IMR-90 (cell line): ENCODE measurements around the gene GALNT17. TPM values are rescaled to one million over a fixed set of nuclear protein-coding genes. Genes with fewer than 3 reads are reported as not detected.

ENCODE experiments used
- ATAC-seq: fragments of 200-7000 bp; cut with Tn5 transposase; 2 replicates; pipeline ENCODE4 v1.9.1; 2020; ENCODE audit warnings: low read depth, mild to moderate bottlenecking, moderate library complexity
- BruUV-seq: library from RNA; stranded (reverse); fragments of 400-500 nt; replicated peaks from 2 replicates; lab custom pipeline; 2021; lab: Mats Ljungman, UMichigan
- CTCF ChIA-PET: fragments of 300-600 bp; formaldehyde crosslinking; extraction: SDS; loops from one replicate; lab custom pipeline; 2021; ENCODE audit warnings: antibody characterized with exemption; lab: Yijun Ruan, JAX
- POLR2A ChIA-PET: fragments of 300-600 bp; sonication (Branson Sonifier 250); formaldehyde crosslinking; loops from one replicate; lab custom pipeline; 2022; ENCODE audit warnings: antibody characterized with exemption; ENCODE audit not compliant: unreplicated experiment; lab: Charles Lee
- DNase-seq: peaks from one replicate; pipeline ENCODE4 v3.0.0; 2013
- H2AFZ ChIP-seq: replicated peaks from 2 replicates; pipeline ENCODE3; 2013; ENCODE audit warnings: low read length, mild to moderate bottlenecking; ENCODE audit not compliant: poor library complexity
- H2AK5ac ChIP-seq: 2 replicates; pipeline ENCODE4 v1.6.1; 2013; ENCODE audit warnings: low read depth, low read length, inconsistent platforms
- H2AK9ac ChIP-seq: replicated peaks from 2 replicates; pipeline ENCODE3; 2013; ENCODE audit warnings: mild to moderate bottlenecking, low read depth, low read length, moderate library complexity; ENCODE audit not compliant: poor library complexity
- H2BK120ac ChIP-seq: 2 replicates; pipeline ENCODE4 v1.6.1; 2013; ENCODE audit warnings: low read depth, low read length, inconsistent platforms
- H2BK15ac ChIP-seq: 3 replicates; pipeline ENCODE4 v1.6.1; 2013; ENCODE audit warnings: low read depth, low read length, inconsistent platforms
- H2BK20ac ChIP-seq: 2 replicates; pipeline ENCODE4 v1.6.1; 2013; ENCODE audit warnings: low read depth, mild to moderate bottlenecking, inconsistent platforms, low read length, moderate library complexity
- H2BK5ac ChIP-seq: 2 replicates; pipeline ENCODE4 v1.6.1; 2013; ENCODE audit warnings: mild to moderate bottlenecking, low read depth, low read length, inconsistent platforms; ENCODE audit not compliant: poor library complexity, severe bottlenecking
- H3K14ac ChIP-seq: replicated peaks from 2 replicates; pipeline ENCODE4 v1.6.1; 2013; ENCODE audit warnings: low read depth, low read length, inconsistent platforms
- H3K18ac ChIP-seq: 2 replicates; pipeline ENCODE4 v1.6.1; 2013; ENCODE audit warnings: low read depth, low read length, control low read depth
- H3K23ac ChIP-seq: 2 replicates; pipeline ENCODE4 v1.6.1; 2013; ENCODE audit warnings: low read depth, low read length, inconsistent platforms
- H3K27ac ChIP-seq: 2 replicates; pipeline ENCODE4 v1.5.1; 2013; ENCODE audit warnings: mild to moderate bottlenecking, control low read depth, low read length; ENCODE audit not compliant: insufficient read depth
- H3K27me3 ChIP-seq: 2 replicates; pipeline ENCODE4 v1.6.1; 2013; ENCODE audit warnings: low read length; ENCODE audit not compliant: control insufficient read depth, insufficient read depth
- H3K36me3 ChIP-seq: 2 replicates; pipeline ENCODE4 v1.6.1; 2013; ENCODE audit warnings: low read length, mixed read lengths; ENCODE audit not compliant: control insufficient read depth, insufficient read depth
- H3K4ac ChIP-seq: 2 replicates; pipeline ENCODE4 v1.6.1; 2013; ENCODE audit warnings: low read depth, low read length, inconsistent platforms
- H3K4me1 ChIP-seq: 2 replicates; pipeline ENCODE4 v1.6.1; 2013; ENCODE audit warnings: low read length, mixed read lengths; ENCODE audit not compliant: control insufficient read depth, insufficient read depth
- H3K4me2 ChIP-seq: 2 replicates; pipeline ENCODE4 v1.6.1; 2013; ENCODE audit warnings: low read depth, mild to moderate bottlenecking, control low read depth, low read length, moderate library complexity
- H3K4me3 ChIP-seq: 2 replicates; pipeline ENCODE4 v1.5.1; 2013; ENCODE audit warnings: low read depth, mild to moderate bottlenecking, control low read depth, low read length, moderate library complexity; ENCODE audit not compliant: insufficient read depth
- H3K56ac ChIP-seq: 2 replicates; pipeline ENCODE4 v1.6.1; 2013; ENCODE audit warnings: low read length, inconsistent platforms; ENCODE audit not compliant: insufficient read depth; ENCODE audit errors: extremely low read depth
- H3K79me1 ChIP-seq, 2 experiments: 2 replicates each; pipeline ENCODE4 v1.6.1; 2013; ENCODE audit warnings: low read length in 2 of 2, inconsistent platforms in 1 of 2, low read depth in 1 of 2
- H3K9ac ChIP-seq: 2 replicates; pipeline ENCODE4 v1.6.1; 2013; ENCODE audit warnings: low read depth, low read length, control low read depth
- H3K9me1 ChIP-seq: 2 replicates; pipeline ENCODE4 v1.6.1; 2013; ENCODE audit warnings: low read length, inconsistent platforms; ENCODE audit not compliant: insufficient read depth
- H3K9me3 ChIP-seq: 2 replicates; pipeline ENCODE4 v1.6.1; 2013; ENCODE audit warnings: low read length; ENCODE audit not compliant: control insufficient read depth, insufficient read depth
- H4K20me1 ChIP-seq: 2 replicates; pipeline ENCODE4 v1.6.1; 2013; ENCODE audit warnings: low read length, inconsistent platforms; ENCODE audit not compliant: insufficient read depth
- H4K5ac ChIP-seq: 2 replicates; pipeline ENCODE4 v1.6.1; 2013; ENCODE audit warnings: mild to moderate bottlenecking, low read depth, low read length, control low read depth
- H4K8ac ChIP-seq, 2 experiments: 2 replicates each; pipeline ENCODE4 v1.6.1; 2013; ENCODE audit warnings: low read depth in 2 of 2, low read length in 2 of 2, control low read depth in 1 of 2, inconsistent platforms in 1 of 2
- H4K91ac ChIP-seq: 2 replicates; pipeline ENCODE4 v1.6.1; 2013; ENCODE audit warnings: low read depth, low read length, inconsistent platforms; ENCODE audit not compliant: insufficient read depth
- BHLHE40 ChIP-seq: fragments of 150-350 bp; IDR thresholded peaks from 2 replicates; pipeline ENCODE4 v1.6.1; 2016; ENCODE audit warnings: mild to moderate bottlenecking, low read depth, low read length
- CEBPB ChIP-seq: IDR thresholded peaks from 2 replicates; pipeline ENCODE4 v1.6.1; 2012; ENCODE audit warnings: low read depth, low read length, improper control_type of control experiment
- CHD1 ChIP-seq: IDR thresholded peaks from 2 replicates; pipeline ENCODE4 v1.6.1; 2012; ENCODE audit warnings: low read depth, low read length, improper control_type of control experiment
- POLR2A ChIP-seq: IDR thresholded peaks from 2 replicates; pipeline ENCODE4 v1.6.1; 2012; ENCODE audit warnings: mild to moderate bottlenecking, low read depth, low read length
- RAD21 ChIP-seq: IDR thresholded peaks from 2 replicates; pipeline ENCODE4 v1.6.1; 2012; ENCODE audit warnings: low read length, improper control_type of control experiment
- RFX5 ChIP-seq: IDR thresholded peaks from 2 replicates; pipeline ENCODE4 v1.8.0; 2012; ENCODE audit warnings: low read depth, mild to moderate bottlenecking, low read length, moderate library complexity
- WGBS, 2 experiments: methylation state at CpG; one replicate each; pipeline versions ENCODE4 v1.1.5 to v1.1.7; 2013; ENCODE audit warnings: missing lambda C conversion rate in 2 of 2; ENCODE audit not compliant: insufficient read length in 1 of 2; ENCODE audit errors: extremely low coverage in 2 of 2; 5-methylcytosine and 5-hydroxymethylcytosine counted together
- dilution Hi-C: fragments of 300-500 bp; cut with HindIII; formaldehyde crosslinking; loops from one replicate; pipeline ENCODE4 v1.14.3; 2018; ENCODE audit warnings: low sequenced_read_pairs; ENCODE audit not compliant: unreplicated experiment
- in situ Hi-C: fragments of 300-500 bp; cut with MboI; formaldehyde crosslinking; loops from 3 replicates; pipeline ENCODE4 v1.14.3; 2019; ENCODE audit warnings: low sequenced_read_pairs, inconsistent platforms, mixed read lengths
- intact Hi-C: fragments of 100-400 bp; cut with micrococcal nuclease; formaldehyde crosslinking; loops from 2 replicates; pipeline ENCODE4 v1.10.0; 2022
- polyA plus RNA-seq, 3 experiments: library from polyadenylated mRNA; depleted of rRNA; stranded (reverse); fragments of >200 nt; gene quantifications; 2 replicates each; pipeline ENCODE4 v1.2.3, GENCODE V29; 2012; ENCODE audit warnings: low replicate concordance in 1 of 3
- total RNA-seq: library from RNA; depleted of rRNA; stranded (reverse); fragments of >200 nt; gene quantifications from 2 replicates; pipeline ENCODE4 v1.2.3, GENCODE V29; 2012
- TF ChIP-seq, protein P1 (sequence below): conservative IDR thresholded peaks from 2 replicates; pipeline ENCODE4 v1.5.1; 2012; ENCODE audit warnings: mild to moderate bottlenecking, low read depth, low read length, improper control_type of control experiment
- TF ChIP-seq, protein P2 (sequence below): fragments of 150-350 bp; IDR thresholded peaks from 2 replicates; pipeline ENCODE4 v1.6.1; 2016; ENCODE audit warnings: low read depth, mild to moderate bottlenecking, low read length, moderate library complexity, borderline replicate concordance
- TF ChIP-seq, protein P3 (sequence below): fragments of 150-350 bp; IDR thresholded peaks from 2 replicates; pipeline ENCODE4 v1.6.1; 2017; ENCODE audit warnings: mild to moderate bottlenecking, antibody characterized with exemption, low read length, low read depth

Gene GALNT17
- total and polyA plus RNA-seq, 2 of the 4 experiments (the other 2 are of a cell fraction), result not detected

DNA sequence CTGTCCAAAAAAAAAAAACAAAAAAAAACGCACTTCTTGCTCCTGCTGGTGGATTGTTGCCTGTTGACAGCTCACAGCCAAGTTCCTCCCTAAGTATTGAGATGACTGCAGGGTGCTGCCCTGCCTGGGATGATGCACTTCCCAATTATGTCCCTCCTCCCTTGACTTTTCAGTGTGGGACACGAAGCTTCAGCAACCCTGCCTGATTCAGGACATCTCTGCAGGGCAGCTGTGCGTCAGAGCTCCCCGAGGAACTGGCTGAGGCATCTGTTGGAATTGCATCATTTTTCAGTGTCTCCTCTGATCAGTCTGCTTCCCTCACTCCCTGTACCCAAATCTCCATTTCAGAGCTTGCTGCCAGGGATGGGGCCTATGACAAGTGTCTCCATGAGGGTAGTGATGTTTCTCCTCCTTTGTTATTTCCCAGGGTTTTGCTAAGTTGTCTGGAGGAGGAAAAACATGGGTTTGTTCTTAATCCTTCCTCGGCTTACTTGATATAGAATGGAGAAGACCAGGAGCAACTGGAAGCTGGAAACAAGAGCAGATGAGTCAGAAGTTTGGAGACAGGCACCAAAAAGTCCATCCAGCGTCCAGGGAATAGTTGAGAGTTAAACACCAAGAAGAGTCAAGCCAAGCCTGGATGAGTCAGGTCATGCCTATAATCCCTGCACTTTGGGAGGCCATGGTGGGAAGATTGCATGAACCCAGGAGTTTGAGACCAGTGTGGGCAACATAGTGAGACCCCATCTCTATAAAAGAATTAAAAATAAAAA, 355.1 kb downstream of the GALNT17 start:
- BruUV-seq, result no TSS peak
- no peak overlapping the region for H2AFZ ChIP-seq
- H3K23ac ChIP-seq, result no peak overlapping the region
- no peak overlapping the region for H3K9ac ChIP-seq
- no peak overlapping the region for H2BK20ac ChIP-seq
- H2BK15ac ChIP-seq, result no peak overlapping the region
- dilution Hi-C loops (no loop called here), intact Hi-C loops (no loop called here), in situ Hi-C loops (no loop called here)
- H3K14ac ChIP-seq, result no peak overlapping the region
- TF ChIP-seq RAD21 (no peak), CHD1 (no peak), CEBPB (no peak), RFX5 (no peak), POLR2A (no peak), BHLHE40 (no peak)
- TF ChIP-seq, protein P1, sequence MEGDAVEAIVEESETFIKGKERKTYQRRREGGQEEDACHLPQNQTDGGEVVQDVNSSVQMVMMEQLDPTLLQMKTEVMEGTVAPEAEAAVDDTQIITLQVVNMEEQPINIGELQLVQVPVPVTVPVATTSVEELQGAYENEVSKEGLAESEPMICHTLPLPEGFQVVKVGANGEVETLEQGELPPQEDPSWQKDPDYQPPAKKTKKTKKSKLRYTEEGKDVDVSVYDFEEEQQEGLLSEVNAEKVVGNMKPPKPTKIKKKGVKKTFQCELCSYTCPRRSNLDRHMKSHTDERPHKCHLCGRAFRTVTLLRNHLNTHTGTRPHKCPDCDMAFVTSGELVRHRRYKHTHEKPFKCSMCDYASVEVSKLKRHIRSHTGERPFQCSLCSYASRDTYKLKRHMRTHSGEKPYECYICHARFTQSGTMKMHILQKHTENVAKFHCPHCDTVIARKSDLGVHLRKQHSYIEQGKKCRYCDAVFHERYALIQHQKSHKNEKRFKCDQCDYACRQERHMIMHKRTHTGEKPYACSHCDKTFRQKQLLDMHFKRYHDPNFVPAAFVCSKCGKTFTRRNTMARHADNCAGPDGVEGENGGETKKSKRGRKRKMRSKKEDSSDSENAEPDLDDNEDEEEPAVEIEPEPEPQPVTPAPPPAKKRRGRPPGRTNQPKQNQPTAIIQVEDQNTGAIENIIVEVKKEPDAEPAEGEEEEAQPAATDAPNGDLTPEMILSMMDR, result no peak
- TF ChIP-seq, protein P2, sequence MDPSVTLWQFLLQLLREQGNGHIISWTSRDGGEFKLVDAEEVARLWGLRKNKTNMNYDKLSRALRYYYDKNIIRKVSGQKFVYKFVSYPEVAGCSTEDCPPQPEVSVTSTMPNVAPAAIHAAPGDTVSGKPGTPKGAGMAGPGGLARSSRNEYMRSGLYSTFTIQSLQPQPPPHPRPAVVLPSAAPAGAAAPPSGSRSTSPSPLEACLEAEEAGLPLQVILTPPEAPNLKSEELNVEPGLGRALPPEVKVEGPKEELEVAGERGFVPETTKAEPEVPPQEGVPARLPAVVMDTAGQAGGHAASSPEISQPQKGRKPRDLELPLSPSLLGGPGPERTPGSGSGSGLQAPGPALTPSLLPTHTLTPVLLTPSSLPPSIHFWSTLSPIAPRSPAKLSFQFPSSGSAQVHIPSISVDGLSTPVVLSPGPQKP, result no peak
- TF ChIP-seq, protein P3, sequence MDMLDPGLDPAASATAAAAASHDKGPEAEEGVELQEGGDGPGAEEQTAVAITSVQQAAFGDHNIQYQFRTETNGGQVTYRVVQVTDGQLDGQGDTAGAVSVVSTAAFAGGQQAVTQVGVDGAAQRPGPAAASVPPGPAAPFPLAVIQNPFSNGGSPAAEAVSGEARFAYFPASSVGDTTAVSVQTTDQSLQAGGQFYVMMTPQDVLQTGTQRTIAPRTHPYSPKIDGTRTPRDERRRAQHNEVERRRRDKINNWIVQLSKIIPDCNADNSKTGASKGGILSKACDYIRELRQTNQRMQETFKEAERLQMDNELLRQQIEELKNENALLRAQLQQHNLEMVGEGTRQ, result no peak
- ChIA-PET CTCF (no interaction called here), POLR2A (no interaction called here)
- H3K27me3 ChIP-seq, result no peaks in the 10 kb centered on the region
- H3K4ac ChIP-seq, result no peak overlapping the region
- H3K4me3 ChIP-seq, result no peak overlapping the region
- no peak overlapping the region for H3K27ac ChIP-seq
- no peak overlapping the region for H3K18ac ChIP-seq
- H3K4me1 ChIP-seq, result no peaks in the 10 kb centered on the region
- no peaks in the 10 kb centered on the region for H3K9me1 ChIP-seq
- H3K4me2 ChIP-seq, result no peak overlapping the region
- no peak for ATAC-seq
- no peak overlapping the region for H2BK120ac ChIP-seq
- H4K8ac ChIP-seq, result no peak overlapping the region
- no peak overlapping the region for H2BK5ac ChIP-seq
- no peak overlapping the region for H3K56ac ChIP-seq
- DNase-seq, result no peak
- H4K91ac ChIP-seq, result no peak overlapping the region
- H3K79me1 ChIP-seq, result no peaks in the 10 kb centered on the region
- H4K20me1 ChIP-seq, result no peaks in the 10 kb centered on the region
- H3K36me3 ChIP-seq, result no peaks in the 10 kb centered on the region
- no peak overlapping the region for H2AK5ac ChIP-seq
- H2AK9ac ChIP-seq, result no peak overlapping the region
- H4K5ac ChIP-seq, result no peak overlapping the region
- 36% methylated on average over 2 of the region's 6 CpGs; no CpG with 5 or more reads in 1 of the 2 experiments for whole genome bisulfite sequencing, 2 experiments
- H3K9me3 ChIP-seq, result peaks cover 25% of the 10 kb centered on the region; the same call in 1 of the 2 replicates
